Measurements from ENCODE around the gene TJP1. TPM values are rescaled to one million over a fixed set of nuclear protein-coding genes. Genes with fewer than 3 reads are reported as not detected.

Gene TJP1
- total and polyA plus RNA-seq, 8 donors: 14.7 to 80.0 (median 39.0) TPM

- H3K27me3 ChIP-seq: no peaks in the 10 kb centered on the region
- ATAC-seq (peak; percentile 39 to 61 (median 53)), FAIRE-seq (no peak), DNase-seq (peak; percentile 72 to 87 (median 77))
- TF ChIP-seq CTCF (IDR thresholded peaks at IDR 0.05): no peak
- WGBS, 2 donors: 3 to 4% methylated on average over 31 of the region's 31 CpGs
- intact Hi-C loops (cut with DNase I): no loop called here
- H3K4me3 ChIP-seq: peak overlapping the region; percentile 64 to 95 (median 88)
- peak overlapping the region; percentile 96 to 99 (median 98) for H3K27ac ChIP-seq
- H3K4me1 ChIP-seq: peaks cover 0 to 13% (median 11%) of the 10 kb centered on the region in 3 donors
- no peaks in the 10 kb centered on the region for H3K36me3 ChIP-seq
- no peaks in the 10 kb centered on the region for H3K9me3 ChIP-seq
Observed at GRCh38 chr15:29822684-29823459, 604 bp upstream of the TJP1 start.

GRCh38 chr15:29821416-29822099 is 710 bp downstream of the TJP1 start:
- no peaks in the 10 kb centered on the region for H3K27me3 ChIP-seq
- ATAC-seq (peak; percentile 53 to 81 (median 74)), FAIRE-seq (no peak), DNase-seq (peak; percentile 74 to 90 (median 82))
- H3K4me1 ChIP-seq: peaks cover 0 to 15% (median 11%) of the 10 kb centered on the region in 3 donors
- 0 to 1% methylated on average over 38 to 79 of the region's 79 CpGs for WGBS, 2 donors
- H3K4me3 ChIP-seq: peak overlapping the region; percentile 64 to 95 (median 88)
- no peak for TF ChIP-seq CTCF (IDR thresholded peaks at IDR 0.05)
- H3K9me3 ChIP-seq: no peaks in the 10 kb centered on the region
- H3K27ac ChIP-seq: peak overlapping the region; percentile 96 to 99 (median 98)
- intact Hi-C loops (cut with DNase I): no loop called here
- no peaks in the 10 kb centered on the region for H3K36me3 ChIP-seq

GRCh38 chr15:29820394-29821154 is 1.7 kb downstream of the TJP1 start:
- no peaks in the 10 kb centered on the region for H3K36me3 ChIP-seq
- TF ChIP-seq CTCF (IDR thresholded peaks at IDR 0.05): no peak
- WGBS, 2 donors: 3% methylated on average over 9 of the region's 9 CpGs
- H3K9me3 ChIP-seq: no peaks in the 10 kb centered on the region
- H3K27me3 ChIP-seq: no peaks in the 10 kb centered on the region
- peak; percentile 49 for FAIRE-seq
- H3K4me3 ChIP-seq: peak overlapping the region; percentile 47 to 95 (median 88)
- H3K4me1 ChIP-seq: peaks cover 5 to 23% (median 11%) of the 10 kb centered on the region in 3 donors
- peak overlapping the region; percentile 96 to 99 (median 98) for H3K27ac ChIP-seq
- no peak for DNase-seq
- ATAC-seq: peak in 1 of 4 donors; percentile 9
- intact Hi-C loops (cut with DNase I): no loop called here

- WGBS, 2 donors: 13 to 20% methylated on average over 4 of the region's 4 CpGs
- no peaks in the 10 kb centered on the region for H3K36me3 ChIP-seq
- peak overlapping the region; percentile 4 to 95 (median 67) for H3K4me3 ChIP-seq
- H3K9me3 ChIP-seq: no peaks in the 10 kb centered on the region
- peak overlapping the region in 2 of 4 donors; percentile 96 to 99 for H3K27ac ChIP-seq
- no peak for FAIRE-seq
- no peaks in the 10 kb centered on the region for H3K27me3 ChIP-seq
- TF ChIP-seq CTCF (IDR thresholded peaks at IDR 0.05): no peak
- intact Hi-C loops (cut with DNase I): no loop called here
- ATAC-seq: no peak
- DNase-seq: no peak
- H3K4me1 ChIP-seq: peaks cover 7 to 29% (median 14%) of the 10 kb centered on the region in 3 donors
Observed at GRCh38 chr15:29819979-29820378, 2.3 kb downstream of the TJP1 start.
